Measurements from ENCODE around the gene PCYOX1L. TPM values are rescaled to one million over a fixed set of nuclear protein-coding genes. Genes with fewer than 3 reads are reported as not detected.

PCYOX1L gene
- total and polyA plus RNA-seq, 2 experiments from 2014 or later: 10.4 to 10.7 TPM

DNA sequence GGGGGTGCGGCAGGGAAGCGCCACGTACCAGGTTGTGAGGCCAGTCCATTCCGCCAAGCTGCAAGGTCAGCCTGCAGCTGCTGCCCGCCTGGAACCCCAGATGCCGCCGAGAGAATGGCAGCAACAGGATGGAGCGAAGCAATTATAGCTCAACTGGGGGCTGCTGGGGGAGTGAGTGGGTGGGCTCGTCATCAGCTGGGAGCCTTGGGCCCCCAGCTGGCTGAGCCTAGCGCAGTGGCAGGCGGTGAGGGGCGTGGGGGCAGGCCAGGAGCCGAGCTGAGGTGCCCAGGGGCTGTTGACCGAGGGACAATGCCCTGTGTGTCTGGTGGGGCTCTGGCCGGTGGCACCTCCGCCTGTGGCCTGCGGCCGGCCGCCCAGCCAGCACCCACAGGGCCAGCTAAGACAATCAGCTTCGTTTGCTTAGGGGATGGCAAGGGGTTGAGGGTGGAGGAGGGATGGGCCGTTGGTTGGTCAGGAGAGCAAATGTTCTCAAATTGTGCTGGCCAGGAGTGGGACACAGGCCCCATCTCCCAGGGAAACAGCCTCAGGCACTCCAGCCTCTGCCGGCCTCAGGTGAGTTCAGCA, 21.4 kb downstream of the PCYOX1L start, which contains the start of gene IL17B:
Gene IL17B (minus strand): TSS at position 116 of the 585 bp plus-strand sequence. CDS start 67 bp downstream, at position 49.
- no peak within 1 kb of the TSS for H3K27ac ChIP-seq
- WGBS, 2 experiments (ENCODE audit: low coverage in 1 of 2, low lambda C conversion rate in 2 of 2, missing lambda C conversion rate in 2 of 2): 84 to 87% methylated on average over 22 of the region's 22 CpGs
- H4K20me1 ChIP-seq (ENCODE audit: insufficient read depth): no peaks in the 10 kb centered on the region
- no peaks in the 10 kb centered on the region for H3K36me3 ChIP-seq (ENCODE audit: low read depth)
- no peaks in the 10 kb centered on the region for H3F3A ChIP-seq (ENCODE audit: insufficient read depth)
- no peak within 1 kb of the TSS for H2AFZ ChIP-seq
- H3K9ac ChIP-seq: no peak within 1 kb of the TSS
- no peaks in the 10 kb centered on the region for H3K4me1 ChIP-seq (ENCODE audit: insufficient read depth)
- DNase-seq: no peak
- H3K9me3 ChIP-seq (ENCODE audit: low read depth): no peaks in the 10 kb centered on the region
- H3K79me2 ChIP-seq (ENCODE audit: insufficient read depth): no peaks in the 10 kb centered on the region
- H3K4me2 ChIP-seq (ENCODE audit: unreplicated experiment): no peak within 1 kb of the TSS
- no peak within 1 kb of the TSS for H3K4me3 ChIP-seq
- no peaks in the 10 kb centered on the region for H3K9me2 ChIP-seq (ENCODE audit: insufficient read depth)
- in situ Hi-C loops (cut with MboI): loop anchor here (10.0 kb wide), 1 partner anchor 186 kb away; no protein-coding TSS in a partner anchor
- no peaks in the 10 kb centered on the region; the same call in 1 of the 2 replicates for H3K27me3 ChIP-seq (replicated peaks; ENCODE audit: insufficient read depth)
- TF ChIP-seq EZH2phosphoT487 (IDR thresholded peaks at IDR 0.05; ENCODE audit: insufficient read depth, low read depth) (no peak), EZH2 (IDR thresholded peaks at IDR 0.05; ENCODE audit: insufficient read depth, poor library complexity, severe bottlenecking) (no peak)

DNA sequence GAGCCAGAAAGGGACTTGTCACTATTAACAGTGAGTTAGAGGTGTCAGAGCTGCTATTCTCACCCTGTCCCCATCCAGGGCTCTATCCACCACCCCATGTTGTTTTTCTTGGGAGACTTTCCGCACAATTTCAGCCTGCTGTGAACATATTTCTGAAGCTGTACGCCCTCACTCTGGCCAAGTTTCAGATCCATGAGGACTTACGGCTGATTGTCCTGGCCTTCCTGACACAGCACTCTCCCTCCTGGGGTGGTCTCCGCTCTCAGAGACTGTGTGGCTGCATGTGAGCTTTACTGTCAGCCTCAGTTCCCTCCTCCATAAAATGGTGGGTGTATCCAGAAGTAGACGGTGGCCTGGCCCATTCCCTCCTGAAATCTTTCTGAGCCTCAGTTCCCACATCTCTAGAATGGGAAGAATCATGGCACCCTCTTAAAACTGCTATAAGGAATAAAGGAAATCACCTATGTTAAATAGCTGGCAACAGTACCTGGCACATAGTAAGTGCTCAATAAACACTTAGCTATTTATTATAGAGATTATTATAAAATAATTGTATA, 22.1 kb downstream of the PCYOX1L start:
- Histone ChIP-seq H3K79me2 (ENCODE audit: insufficient read depth) (no peaks in the 10 kb centered on the region), H3K27ac (no peak overlapping the region), H3K9ac (no peak overlapping the region), H3K27me3 (replicated peaks; ENCODE audit: insufficient read depth) (no peaks in the 10 kb centered on the region; the same call in 1 of the 2 replicates), H3K9me2 (ENCODE audit: insufficient read depth) (no peaks in the 10 kb centered on the region), H3K4me2 (ENCODE audit: unreplicated experiment) (no peak overlapping the region), H2AFZ (no peak overlapping the region), H3K9me3 (ENCODE audit: low read depth) (no peaks in the 10 kb centered on the region), H3F3A (ENCODE audit: insufficient read depth) (no peaks in the 10 kb centered on the region), H3K36me3 (ENCODE audit: low read depth) (no peaks in the 10 kb centered on the region), H4K20me1 (ENCODE audit: insufficient read depth) (no peaks in the 10 kb centered on the region), H3K4me1 (ENCODE audit: insufficient read depth) (no peaks in the 10 kb centered on the region), H3K4me3 (no peak overlapping the region)
- no peak for DNase-seq
- no peak for TF ChIP-seq EZH2phosphoT487 (IDR thresholded peaks at IDR 0.05; ENCODE audit: insufficient read depth, low read depth)
- no peak for TF ChIP-seq EZH2 (IDR thresholded peaks at IDR 0.05; ENCODE audit: insufficient read depth, poor library complexity, severe bottlenecking)
- 89 to 93% methylated on average over 5 of the region's 5 CpGs for WGBS, 2 experiments (ENCODE audit: low coverage in 1 of 2, low lambda C conversion rate in 2 of 2, missing lambda C conversion rate in 2 of 2)
- in situ Hi-C loops (cut with MboI): loop anchor here (5.0 to 10.0 kb wide), 2 partner anchors 52 to 185 kb away; no protein-coding TSS in a partner anchor

DNA sequence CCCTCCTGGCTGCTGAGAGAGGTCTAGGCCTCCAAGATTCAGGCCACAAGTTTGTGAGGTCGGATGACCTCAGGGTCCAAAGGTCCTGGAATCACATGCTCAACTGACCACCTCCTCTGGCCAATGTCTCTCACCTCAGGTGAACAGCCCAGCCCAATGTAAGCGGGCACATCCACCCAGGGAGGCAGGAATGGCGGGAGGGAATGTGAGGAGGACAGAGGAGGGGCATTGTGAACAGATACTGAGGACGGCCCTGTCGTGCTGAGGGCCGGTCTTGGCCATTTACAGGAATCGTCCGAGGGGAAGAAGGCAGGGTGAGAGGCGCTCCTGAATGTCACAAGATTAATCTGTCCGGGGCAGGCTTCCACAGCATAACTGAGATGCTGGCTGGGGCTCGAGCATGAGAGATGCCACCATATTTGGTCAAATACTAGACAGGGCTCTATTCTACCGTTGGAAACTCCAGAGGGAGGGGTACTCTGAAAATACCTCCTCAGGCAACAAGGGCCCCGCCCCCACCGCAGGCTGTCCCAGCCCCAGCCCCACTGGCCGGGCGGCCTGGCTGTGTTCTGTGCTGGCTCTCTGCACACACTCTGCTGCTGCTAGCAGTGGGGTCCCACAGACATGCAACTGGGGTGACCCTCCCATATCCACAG, 22.7 kb downstream of the PCYOX1L start:
- no peaks in the 10 kb centered on the region for H3K9me3 ChIP-seq (ENCODE audit: low read depth)
- H3K4me2 ChIP-seq (ENCODE audit: unreplicated experiment): no peak overlapping the region
- no peaks in the 10 kb centered on the region for H4K20me1 ChIP-seq (ENCODE audit: insufficient read depth)
- in situ Hi-C loops (cut with MboI): loop anchor here (5.0 kb wide), 1 partner anchor 52 kb away; no protein-coding TSS in a partner anchor
- no peak overlapping the region for H3K9ac ChIP-seq
- H3K4me1 ChIP-seq (ENCODE audit: insufficient read depth): no peaks in the 10 kb centered on the region
- no peak overlapping the region for H2AFZ ChIP-seq
- no peak overlapping the region for H3K27ac ChIP-seq
- no peaks in the 10 kb centered on the region for H3F3A ChIP-seq (ENCODE audit: insufficient read depth)
- WGBS, 2 experiments (ENCODE audit: low coverage in 1 of 2, low lambda C conversion rate in 2 of 2, missing lambda C conversion rate in 2 of 2): 80 to 82% methylated on average over 16 of the region's 16 CpGs
- H3K9me2 ChIP-seq (ENCODE audit: insufficient read depth): no peaks in the 10 kb centered on the region
- TF ChIP-seq EZH2 (IDR thresholded peaks at IDR 0.05; ENCODE audit: insufficient read depth, poor library complexity, severe bottlenecking) (no peak), EZH2phosphoT487 (IDR thresholded peaks at IDR 0.05; ENCODE audit: insufficient read depth, low read depth) (no peak)
- DNase-seq: no peak
- no peaks in the 10 kb centered on the region for H3K79me2 ChIP-seq (ENCODE audit: insufficient read depth)
- H3K36me3 ChIP-seq (ENCODE audit: low read depth): no peaks in the 10 kb centered on the region
- H3K27me3 ChIP-seq (replicated peaks; ENCODE audit: insufficient read depth): no peaks in the 10 kb centered on the region; the same call in 1 of the 2 replicates
- H3K4me3 ChIP-seq: no peak overlapping the region

DNA sequence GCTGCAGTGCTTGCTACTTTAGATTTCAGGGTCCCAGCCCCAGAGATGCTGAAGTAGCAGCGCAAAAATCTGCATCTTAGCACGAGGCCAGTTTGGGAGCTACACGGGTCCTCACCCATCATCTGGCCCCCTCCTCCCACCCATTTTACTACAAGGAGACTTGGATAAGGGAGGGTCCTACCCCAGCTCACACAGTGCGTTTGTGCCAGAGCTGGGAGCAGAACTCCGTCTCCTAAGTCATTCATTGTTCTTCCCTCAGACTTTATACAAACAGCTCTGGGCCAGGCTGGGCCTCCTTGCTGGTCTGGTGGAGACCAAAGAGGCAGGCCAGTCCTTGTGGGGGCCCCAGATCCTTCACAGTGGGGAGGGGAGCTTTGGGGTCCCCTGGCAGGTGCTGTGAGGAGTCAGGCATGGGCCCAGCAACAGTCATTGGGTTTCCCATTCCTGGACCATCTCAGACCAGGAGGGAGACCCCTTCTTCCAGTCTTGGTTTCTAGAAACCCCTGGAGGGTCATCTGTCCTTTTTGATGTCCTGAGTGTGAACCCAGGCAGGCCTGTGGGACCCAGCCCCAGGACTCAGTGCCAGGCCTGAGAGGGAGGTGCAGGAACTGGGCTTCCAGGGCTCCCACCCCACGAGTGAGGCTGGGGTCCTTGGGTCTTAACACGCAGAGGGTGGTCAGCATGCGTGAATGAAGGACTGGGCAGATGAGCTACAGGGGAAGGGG, 23.6 kb downstream of the PCYOX1L start:
- DNase-seq: no peak
- H3K4me2 ChIP-seq (ENCODE audit: unreplicated experiment): no peak overlapping the region
- WGBS, 2 experiments (ENCODE audit: low coverage in 1 of 2, low lambda C conversion rate in 2 of 2, missing lambda C conversion rate in 2 of 2): 45 to 48% methylated on average over 8 of the region's 8 CpGs

More for the DNA sequence above, 23.6 kb downstream of the PCYOX1L start:
- Histone ChIP-seq H3K36me3 (ENCODE audit: low read depth) (no peaks in the 10 kb centered on the region), H3K4me1 (ENCODE audit: insufficient read depth) (no peaks in the 10 kb centered on the region), H2AFZ (peak overlapping the region; percentile 43; the same call in 1 of the 2 replicates), H3F3A (ENCODE audit: insufficient read depth) (no peaks in the 10 kb centered on the region), H3K9me3 (ENCODE audit: low read depth) (no peaks in the 10 kb centered on the region), H3K4me3 (no peak overlapping the region), H3K9ac (no peak overlapping the region), H3K27ac (no peak overlapping the region), H3K79me2 (ENCODE audit: insufficient read depth) (no peaks in the 10 kb centered on the region), H3K9me2 (ENCODE audit: insufficient read depth) (no peaks in the 10 kb centered on the region), H4K20me1 (ENCODE audit: insufficient read depth) (no peaks in the 10 kb centered on the region), H3K27me3 (replicated peaks; ENCODE audit: insufficient read depth) (no peaks in the 10 kb centered on the region; the same call in 1 of the 2 replicates)
- in situ Hi-C loops (cut with MboI): loop anchor here (5.0 kb wide), 1 partner anchor 51 kb away; no protein-coding TSS in a partner anchor
- TF ChIP-seq EZH2phosphoT487 (IDR thresholded peaks at IDR 0.05; ENCODE audit: insufficient read depth, low read depth) (no peak), EZH2 (IDR thresholded peaks at IDR 0.05; ENCODE audit: insufficient read depth, poor library complexity, severe bottlenecking) (no peak)

Measured in GM23248 (cell line).